ENCODE results near the gene SAP130. TPM values are rescaled to one million over a fixed set of nuclear protein-coding genes. Genes with fewer than 3 reads are reported as not detected.

SAP130 gene
- total RNA-seq, 1 experiment from 2014 or later, result 45.6 TPM

DNA sequence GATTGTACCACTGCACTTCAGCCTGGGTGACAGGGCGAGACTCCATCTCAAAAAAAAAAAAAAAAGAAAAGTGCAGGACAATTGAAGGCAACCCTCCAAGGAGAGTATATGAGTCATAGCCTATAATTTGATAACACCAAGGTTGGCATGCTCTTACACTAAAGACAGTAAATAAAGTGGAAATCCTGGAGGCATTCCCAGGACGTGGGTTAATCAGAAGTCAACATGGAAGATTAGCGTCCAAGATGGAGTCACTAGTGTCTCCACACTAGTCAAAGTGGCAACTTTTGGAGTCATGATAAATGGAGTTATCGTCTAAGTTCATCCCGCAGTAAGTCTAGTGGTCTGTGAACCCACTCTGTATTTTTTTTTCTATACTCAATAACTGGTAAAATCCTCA, 41.9 kb upstream of the SAP130 start:
- Histone ChIP-seq H4K20me1 (ENCODE audit: control insufficient read depth, insufficient read depth, insufficient read length) (no peaks in the 10 kb centered on the region), H3K9me3 (ENCODE audit: control insufficient read depth, low read depth, low read length) (no peaks in the 10 kb centered on the region), H3K27me3 (ENCODE audit: insufficient read depth, low read length) (no peaks in the 10 kb centered on the region), H3K79me1 (ENCODE audit: insufficient read depth, low read depth, low read length, poor library complexity, severe bottlenecking) (no peaks in the 10 kb centered on the region), H2BK12ac (ENCODE audit: insufficient read length, low read depth, low read length) (no peak overlapping the region), H2BK15ac (ENCODE audit: low read depth, low read length) (no peak overlapping the region), H3K9ac (ENCODE audit: extremely low read depth, insufficient read length, low read length) (no peak overlapping the region), H3K79me2 (ENCODE audit: insufficient read depth, low read length) (no peaks in the 10 kb centered on the region), H3K14ac (ENCODE audit: insufficient read depth, low read length) (no peak overlapping the region), H4K91ac (ENCODE audit: insufficient read length, low read depth, low read length) (no peak overlapping the region), H2AFZ (ENCODE audit: low read length) (no peak overlapping the region), H3K23ac (ENCODE audit: insufficient read length, low read depth, low read length) (no peak overlapping the region), H3K27ac (ENCODE audit: insufficient read length, low read depth, low read length) (no peak overlapping the region), H2BK20ac (ENCODE audit: low read depth, low read length, poor library complexity, severe bottlenecking) (no peak overlapping the region), H2BK5ac (ENCODE audit: insufficient read length, low read length) (no peak overlapping the region), H3K23me2 (ENCODE audit: insufficient read length, low read depth, low read length, poor library complexity, severe bottlenecking) (no peaks in the 10 kb centered on the region), H3K4me2 (ENCODE audit: insufficient read depth, insufficient read length, low read length) (no peak overlapping the region), H3K4me1 (ENCODE audit: insufficient read depth, low read length) (no peaks in the 10 kb centered on the region), H4K8ac (replicated peaks; ENCODE audit: insufficient read length, low read depth, low read length) (no peak overlapping the region), H3K4ac (ENCODE audit: low read depth, low read length) (no peak overlapping the region), H3T11ph (ENCODE audit: low read length) (no peak overlapping the region), H2BK120ac (ENCODE audit: low read depth, low read length, poor library complexity, severe bottlenecking) (no peak overlapping the region), H3K18ac (ENCODE audit: insufficient read length, low read depth, low read length) (no peak overlapping the region), H4K5ac (ENCODE audit: insufficient read length, low read depth, low read length) (no peak overlapping the region), H3K56ac (ENCODE audit: insufficient read length, low read depth, low read length) (no peak overlapping the region), H2AK5ac (ENCODE audit: insufficient read length, low read length) (no peak overlapping the region)
- Mint-ChIP-seq H3K9me3 (no peaks in the 10 kb centered on the region), H3K27me3 (ENCODE audit: low read depth) (no peaks in the 10 kb centered on the region), H3K4me1 (peaks cover 2 to 4% of the 10 kb centered on the region in 2 experiments; a peak in 3 of 4 replicates), H3K4me3 (no peak overlapping the region), H3K27ac (no peak overlapping the region), H3K36me3 (ENCODE audit: insufficient read depth in 1 of 3, low read depth in 3 of 3) (no peaks in the 10 kb centered on the region)
- TF ChIP-seq, protein P1, sequence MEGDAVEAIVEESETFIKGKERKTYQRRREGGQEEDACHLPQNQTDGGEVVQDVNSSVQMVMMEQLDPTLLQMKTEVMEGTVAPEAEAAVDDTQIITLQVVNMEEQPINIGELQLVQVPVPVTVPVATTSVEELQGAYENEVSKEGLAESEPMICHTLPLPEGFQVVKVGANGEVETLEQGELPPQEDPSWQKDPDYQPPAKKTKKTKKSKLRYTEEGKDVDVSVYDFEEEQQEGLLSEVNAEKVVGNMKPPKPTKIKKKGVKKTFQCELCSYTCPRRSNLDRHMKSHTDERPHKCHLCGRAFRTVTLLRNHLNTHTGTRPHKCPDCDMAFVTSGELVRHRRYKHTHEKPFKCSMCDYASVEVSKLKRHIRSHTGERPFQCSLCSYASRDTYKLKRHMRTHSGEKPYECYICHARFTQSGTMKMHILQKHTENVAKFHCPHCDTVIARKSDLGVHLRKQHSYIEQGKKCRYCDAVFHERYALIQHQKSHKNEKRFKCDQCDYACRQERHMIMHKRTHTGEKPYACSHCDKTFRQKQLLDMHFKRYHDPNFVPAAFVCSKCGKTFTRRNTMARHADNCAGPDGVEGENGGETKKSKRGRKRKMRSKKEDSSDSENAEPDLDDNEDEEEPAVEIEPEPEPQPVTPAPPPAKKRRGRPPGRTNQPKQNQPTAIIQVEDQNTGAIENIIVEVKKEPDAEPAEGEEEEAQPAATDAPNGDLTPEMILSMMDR (conservative IDR thresholded peaks at IDR 0.05), result no peak
- WGBS (ENCODE audit: extremely low coverage, insufficient read length, low lambda C conversion rate), result no CpG with 5 or more reads among the region's 5 CpGs
- no peak for DNase-seq

All from H9 (cell line).